Activated T-cell treated with anti-CD3 and anti-CD28 coated beads for 4 hours (primary cell): ENCODE results near the gene B3GAT2.
"Not testable (repeated sequence)": the region's sequence is repeated elsewhere in the genome, so short reads cannot be mapped to it uniquely, and the experiment has no call there.

ENCODE experiments used
- DNase-seq: peaks from one replicate; pipeline ENCODE4 v3.0.0-alpha.2; 2020

Gene B3GAT2, protein sequence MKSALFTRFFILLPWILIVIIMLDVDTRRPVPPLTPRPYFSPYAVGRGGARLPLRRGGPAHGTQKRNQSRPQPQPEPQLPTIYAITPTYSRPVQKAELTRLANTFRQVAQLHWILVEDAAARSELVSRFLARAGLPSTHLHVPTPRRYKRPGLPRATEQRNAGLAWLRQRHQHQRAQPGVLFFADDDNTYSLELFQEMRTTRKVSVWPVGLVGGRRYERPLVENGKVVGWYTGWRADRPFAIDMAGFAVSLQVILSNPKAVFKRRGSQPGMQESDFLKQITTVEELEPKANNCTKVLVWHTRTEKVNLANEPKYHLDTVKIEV

GRCh38 chr6:70956451-70957283, at the start of gene B3GAT2:
TSS of gene B3GAT2 (minus strand) at chr6:70957060. CDS start at chr6:70956429, 631 bp downstream.
- no peak for DNase-seq

DNA sequence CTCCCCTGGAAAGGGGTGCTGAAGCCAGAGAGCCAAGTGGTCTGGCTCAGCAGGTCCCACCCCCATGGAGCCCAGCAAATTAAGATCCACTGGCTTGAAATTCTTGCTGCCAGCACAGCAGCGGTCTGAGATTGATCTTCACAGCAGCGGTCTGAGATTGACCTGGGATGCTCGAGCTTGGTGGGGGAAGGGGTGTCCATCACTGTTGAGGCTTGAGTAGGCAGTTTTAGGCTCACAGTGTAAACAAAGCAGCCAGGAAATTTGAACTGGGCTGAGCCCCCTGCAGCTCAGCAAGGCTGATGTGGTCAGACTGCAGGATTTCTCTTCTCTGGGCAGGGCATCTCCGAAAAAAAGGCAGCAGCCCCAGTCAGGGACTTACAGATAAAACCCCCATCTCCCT, 41.3 kb upstream of the B3GAT2 start:
- DNase-seq, result no peak

GRCh38 chr6:70997379-70997778, 40.5 kb upstream of the B3GAT2 start:
- DNase-seq, result no peak

GRCh38 chr6:70996106-70996505, 39.2 kb upstream of the B3GAT2 start:
- DNase-seq, result no peak

DNA sequence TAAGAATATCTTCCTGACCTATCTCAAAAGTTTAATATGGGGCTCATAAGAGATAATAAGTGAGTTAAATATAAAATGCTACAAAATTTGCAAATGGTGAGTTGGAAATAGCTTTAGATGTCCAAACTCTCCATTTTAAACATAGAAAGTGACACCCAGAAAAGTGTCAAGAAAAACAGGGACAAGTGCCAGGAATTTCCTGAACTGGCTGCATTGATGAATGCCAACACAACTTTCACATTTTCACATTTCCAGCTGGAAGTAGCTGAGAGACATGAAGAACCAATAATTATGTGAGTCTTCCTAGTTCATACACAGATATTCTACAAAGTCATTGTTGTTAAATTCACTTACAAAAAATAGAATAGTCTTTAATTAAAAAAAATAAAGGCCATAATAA, 38.6 kb upstream of the B3GAT2 start:
- DNase-seq, result no peak

DNA sequence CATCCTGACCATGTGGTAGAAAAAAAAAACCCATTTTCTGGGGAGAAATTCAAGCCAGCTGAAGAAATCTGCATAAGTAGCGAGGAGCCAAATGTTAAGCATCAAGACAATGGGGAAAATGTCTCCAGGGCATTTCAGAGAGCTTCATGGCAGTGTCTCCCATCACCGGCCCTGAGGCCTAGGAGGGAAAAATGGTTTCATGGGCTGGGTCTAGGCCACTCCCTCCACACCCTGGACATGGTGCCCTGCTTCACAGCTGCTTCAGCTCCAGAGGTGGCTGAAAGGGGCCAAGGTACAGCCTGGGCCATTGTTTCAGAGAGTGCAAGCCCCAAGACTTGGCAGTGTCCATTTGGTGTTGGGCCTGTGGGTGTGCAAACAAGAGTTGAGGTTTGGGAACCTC, 34.4 kb upstream of the B3GAT2 start:
- no peak for DNase-seq

DNA sequence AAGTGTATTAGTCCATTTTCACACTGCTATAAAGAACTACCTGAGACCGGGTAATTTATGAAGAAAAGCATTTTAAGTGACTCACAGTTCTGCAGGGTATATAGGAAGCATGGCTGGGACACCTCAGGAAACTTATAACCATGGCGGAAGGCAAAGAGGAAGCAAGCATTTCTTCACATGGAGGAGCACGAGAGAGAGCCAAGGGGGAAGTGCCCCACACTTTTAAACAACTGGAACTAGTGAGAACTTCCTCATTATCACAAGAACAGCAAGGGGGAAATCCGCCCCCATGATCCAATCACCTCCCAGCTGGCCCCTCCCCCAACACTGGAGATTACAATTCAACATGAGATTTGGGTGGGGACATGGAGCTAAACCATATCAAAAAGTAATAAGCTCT, 28.3 kb upstream of the B3GAT2 start:
- no peak for DNase-seq

GRCh38 chr6:70982747-70983146, 25.9 kb upstream of the B3GAT2 start:
- DNase-seq, result no peak

- DNase-seq, result no peak
Measured at GRCh38 chr6:70980727-70981126, 23.9 kb upstream of the B3GAT2 start.

- no peak for DNase-seq
Measured at GRCh38 chr6:70973604-70974003, 16.7 kb upstream of the B3GAT2 start.

DNA sequence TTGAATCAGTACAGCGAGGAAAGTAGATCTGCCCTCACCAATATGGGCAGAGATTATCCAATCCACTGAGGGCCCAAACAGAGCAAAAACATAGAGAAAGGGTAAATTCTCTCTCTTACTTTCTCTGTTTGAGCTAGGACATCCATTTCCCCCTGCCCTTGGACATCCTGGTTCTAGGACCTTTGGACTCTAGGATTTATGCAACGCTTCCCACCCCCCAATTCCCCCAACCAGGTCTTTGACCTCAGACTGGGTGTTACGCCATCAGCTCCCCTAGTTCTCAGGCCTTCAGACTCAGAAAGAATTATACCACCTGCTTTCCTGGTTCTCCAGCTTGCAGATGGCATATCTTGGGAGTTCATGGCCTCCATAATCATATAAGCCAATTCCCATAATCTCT, 10.2 kb upstream of the B3GAT2 start:
- DNase-seq, result no peak

- DNase-seq, result no peak
Measured at GRCh38 chr6:70957284-70957617, 391 bp upstream of the B3GAT2 start.

- no peak for DNase-seq
Measured at GRCh38 chr6:70956191-70956450, 739 bp downstream of the B3GAT2 start.

DNA sequence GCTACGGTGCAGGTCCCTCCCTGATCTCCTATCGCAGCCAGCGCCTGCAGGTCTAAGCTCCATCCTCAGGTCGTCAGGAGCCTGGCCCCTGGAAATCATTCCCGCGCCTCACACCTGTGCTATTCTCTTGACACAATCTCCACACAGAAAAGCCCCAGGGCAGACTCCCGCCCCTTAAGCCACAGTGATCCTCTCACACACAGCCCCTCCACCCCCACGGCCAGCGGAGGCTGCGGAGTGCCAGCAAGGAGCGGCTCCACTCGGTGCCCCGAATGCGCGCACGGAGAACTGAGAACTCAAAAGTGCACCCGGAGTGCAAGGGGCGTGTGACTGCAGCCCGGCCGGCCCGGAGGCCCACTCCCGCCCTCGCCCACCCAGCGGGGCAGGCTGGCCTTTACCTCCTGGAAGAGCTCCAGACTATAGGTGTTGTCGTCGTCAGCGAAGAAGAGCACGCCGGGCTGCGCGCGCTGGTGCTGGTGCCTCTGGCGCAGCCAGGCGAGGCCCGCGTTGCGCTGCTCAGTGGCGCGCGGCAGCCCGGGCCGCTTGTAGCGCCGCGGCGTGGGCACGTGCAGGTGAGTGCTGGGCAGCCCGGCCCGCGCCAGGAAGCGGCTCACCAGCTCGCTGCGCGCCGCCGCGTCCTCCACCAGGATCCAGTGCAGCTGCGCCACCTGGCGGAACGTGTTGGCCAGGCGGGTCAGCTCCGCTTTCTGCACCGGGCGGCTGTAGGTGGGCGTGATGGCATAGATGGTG, 1.2 kb downstream of the B3GAT2 start:
- DNase-seq, result peak; percentile 78

GRCh38 chr6:70954750-70955149, 2.1 kb downstream of the B3GAT2 start:
- DNase-seq, result no peak

GRCh38 chr6:70954176-70954575, 2.7 kb downstream of the B3GAT2 start:
- no peak for DNase-seq

GRCh38 chr6:70952608-70953165, 4.2 kb downstream of the B3GAT2 start:
- DNase-seq, result no peak

DNA sequence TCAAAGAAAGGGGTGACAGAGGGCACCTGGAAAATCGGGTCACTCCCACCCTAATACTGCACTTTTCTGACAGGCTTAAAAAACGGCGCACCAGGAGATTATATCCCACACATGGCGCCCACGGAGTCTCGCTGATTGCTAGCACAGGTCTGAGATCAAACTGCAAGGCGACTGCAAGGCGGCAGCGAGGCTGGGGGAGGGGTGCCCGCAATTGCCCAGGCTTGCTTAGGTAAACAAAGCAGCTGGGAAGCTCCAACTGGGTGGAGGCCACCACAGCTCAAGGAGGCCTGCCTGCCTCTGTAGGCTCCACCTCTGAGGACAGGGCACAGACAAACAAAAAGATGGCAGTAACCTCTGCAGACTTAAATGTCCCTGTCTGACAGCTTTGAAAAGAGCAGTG, 12.5 kb downstream of the B3GAT2 start:
- not testable (repeated sequence) for DNase-seq

DNA sequence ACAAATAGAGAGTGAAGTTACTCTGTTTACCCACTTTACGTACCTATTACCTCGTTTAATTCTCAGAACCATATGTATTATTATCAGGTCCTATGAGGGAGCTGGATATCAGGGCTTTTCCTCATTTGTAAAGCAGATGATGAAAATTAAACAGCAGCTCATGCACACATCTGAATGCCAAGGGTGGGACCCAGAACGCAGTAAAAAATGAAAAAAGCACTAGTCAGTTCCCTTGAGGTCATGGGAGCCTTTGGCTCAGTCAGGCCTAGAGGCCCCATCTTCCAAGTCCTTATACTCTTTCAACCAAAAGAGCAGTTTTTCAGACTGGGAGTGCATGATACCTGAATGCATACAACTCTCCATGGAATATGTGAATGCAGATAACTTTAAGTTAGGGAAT, 23.0 kb downstream of the B3GAT2 start:
- no peak for DNase-seq

- no peak for DNase-seq
Measured at GRCh38 chr6:70905742-70906141, 51.1 kb downstream of the B3GAT2 start.

GRCh38 chr6:70903665-70904452, 53.0 kb downstream of the B3GAT2 start:
- no peak for DNase-seq

GRCh38 chr6:70901324-70901723, 55.5 kb downstream of the B3GAT2 start:
- no peak for DNase-seq

DNA sequence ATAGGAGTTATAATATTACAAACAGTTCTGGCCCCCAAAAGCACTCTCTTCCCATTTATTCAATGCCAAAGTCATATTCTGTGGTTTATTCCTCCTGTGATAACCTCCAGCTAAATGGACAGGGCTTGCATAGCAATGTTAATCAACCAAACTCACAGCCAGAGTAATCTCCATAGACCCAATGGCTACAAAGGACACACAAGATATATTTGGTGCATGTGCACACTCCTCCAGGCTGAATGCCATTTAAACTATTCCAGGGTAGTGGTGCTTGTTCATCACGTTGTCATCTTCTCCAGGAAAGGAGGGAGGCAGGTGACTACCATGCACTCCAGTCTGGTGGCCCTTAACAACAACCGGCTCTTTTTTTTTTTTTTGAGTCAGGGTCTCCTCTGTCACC, 56.8 kb downstream of the B3GAT2 start:
- no peak for DNase-seq
